ENCODE results near the gene SNX14.

- no peak for TF ChIP-seq TSHZ2 (CRISPR knock-in tag; IDR thresholded peaks at IDR 0.05)
- TF ChIP-seq ZFP3 (CRISPR knock-in tag; IDR thresholded peaks at IDR 0.05), result no peak
- TF ChIP-seq, protein P1, sequence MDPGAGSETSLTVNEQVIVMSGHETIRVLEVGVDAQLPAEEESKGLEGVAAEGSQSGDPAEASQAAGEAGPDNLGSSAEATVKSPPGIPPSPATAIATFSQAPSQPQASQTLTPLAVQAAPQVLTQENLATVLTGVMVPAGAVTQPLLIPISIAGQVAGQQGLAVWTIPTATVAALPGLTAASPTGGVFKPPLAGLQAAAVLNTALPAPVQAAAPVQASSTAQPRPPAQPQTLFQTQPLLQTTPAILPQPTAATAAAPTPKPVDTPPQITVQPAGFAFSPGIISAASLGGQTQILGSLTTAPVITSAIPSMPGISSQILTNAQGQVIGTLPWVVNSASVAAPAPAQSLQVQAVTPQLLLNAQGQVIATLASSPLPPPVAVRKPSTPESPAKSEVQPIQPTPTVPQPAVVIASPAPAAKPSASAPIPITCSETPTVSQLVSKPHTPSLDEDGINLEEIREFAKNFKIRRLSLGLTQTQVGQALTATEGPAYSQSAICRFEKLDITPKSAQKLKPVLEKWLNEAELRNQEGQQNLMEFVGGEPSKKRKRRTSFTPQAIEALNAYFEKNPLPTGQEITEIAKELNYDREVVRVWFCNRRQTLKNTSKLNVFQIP (CRISPR knock-in tag; IDR thresholded peaks at IDR 0.05; ENCODE audit: borderline replicate concordance, low read depth), result no peak
- TF ChIP-seq, protein P2, sequence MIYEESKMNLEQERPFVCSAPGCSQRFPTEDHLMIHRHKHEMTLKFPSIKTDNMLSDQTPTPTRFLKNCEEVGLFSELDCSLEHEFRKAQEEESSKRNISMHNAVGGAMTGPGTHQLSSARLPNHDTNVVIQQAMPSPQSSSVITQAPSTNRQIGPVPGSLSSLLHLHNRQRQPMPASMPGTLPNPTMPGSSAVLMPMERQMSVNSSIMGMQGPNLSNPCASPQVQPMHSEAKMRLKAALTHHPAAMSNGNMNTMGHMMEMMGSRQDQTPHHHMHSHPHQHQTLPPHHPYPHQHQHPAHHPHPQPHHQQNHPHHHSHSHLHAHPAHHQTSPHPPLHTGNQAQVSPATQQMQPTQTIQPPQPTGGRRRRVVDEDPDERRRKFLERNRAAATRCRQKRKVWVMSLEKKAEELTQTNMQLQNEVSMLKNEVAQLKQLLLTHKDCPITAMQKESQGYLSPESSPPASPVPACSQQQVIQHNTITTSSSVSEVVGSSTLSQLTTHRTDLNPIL (CRISPR knock-in tag; IDR thresholded peaks at IDR 0.05; ENCODE audit: low read depth), result no peak
- no peak for TF ChIP-seq RARB (CRISPR knock-in tag; IDR thresholded peaks at IDR 0.05)
- no peak for TF ChIP-seq ZNF70 (CRISPR knock-in tag; IDR thresholded peaks at IDR 0.05)
- TF ChIP-seq, protein P3, sequence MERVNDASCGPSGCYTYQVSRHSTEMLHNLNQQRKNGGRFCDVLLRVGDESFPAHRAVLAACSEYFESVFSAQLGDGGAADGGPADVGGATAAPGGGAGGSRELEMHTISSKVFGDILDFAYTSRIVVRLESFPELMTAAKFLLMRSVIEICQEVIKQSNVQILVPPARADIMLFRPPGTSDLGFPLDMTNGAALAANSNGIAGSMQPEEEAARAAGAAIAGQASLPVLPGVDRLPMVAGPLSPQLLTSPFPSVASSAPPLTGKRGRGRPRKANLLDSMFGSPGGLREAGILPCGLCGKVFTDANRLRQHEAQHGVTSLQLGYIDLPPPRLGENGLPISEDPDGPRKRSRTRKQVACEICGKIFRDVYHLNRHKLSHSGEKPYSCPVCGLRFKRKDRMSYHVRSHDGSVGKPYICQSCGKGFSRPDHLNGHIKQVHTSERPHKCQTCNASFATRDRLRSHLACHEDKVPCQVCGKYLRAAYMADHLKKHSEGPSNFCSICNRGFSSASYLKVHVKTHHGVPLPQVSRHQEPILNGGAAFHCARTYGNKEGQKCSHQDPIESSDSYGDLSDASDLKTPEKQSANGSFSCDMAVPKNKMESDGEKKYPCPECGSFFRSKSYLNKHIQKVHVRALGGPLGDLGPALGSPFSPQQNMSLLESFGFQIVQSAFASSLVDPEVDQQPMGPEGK (CRISPR knock-in tag; IDR thresholded peaks at IDR 0.05; ENCODE audit: borderline replicate concordance), result no peak
These were observed 42.4 kb downstream of the SNX14 start for GRCh38 chr6:85551264-85551663.
